Measurements from ENCODE around the gene ZMIZ1.

ZMIZ1 gene

DNA sequence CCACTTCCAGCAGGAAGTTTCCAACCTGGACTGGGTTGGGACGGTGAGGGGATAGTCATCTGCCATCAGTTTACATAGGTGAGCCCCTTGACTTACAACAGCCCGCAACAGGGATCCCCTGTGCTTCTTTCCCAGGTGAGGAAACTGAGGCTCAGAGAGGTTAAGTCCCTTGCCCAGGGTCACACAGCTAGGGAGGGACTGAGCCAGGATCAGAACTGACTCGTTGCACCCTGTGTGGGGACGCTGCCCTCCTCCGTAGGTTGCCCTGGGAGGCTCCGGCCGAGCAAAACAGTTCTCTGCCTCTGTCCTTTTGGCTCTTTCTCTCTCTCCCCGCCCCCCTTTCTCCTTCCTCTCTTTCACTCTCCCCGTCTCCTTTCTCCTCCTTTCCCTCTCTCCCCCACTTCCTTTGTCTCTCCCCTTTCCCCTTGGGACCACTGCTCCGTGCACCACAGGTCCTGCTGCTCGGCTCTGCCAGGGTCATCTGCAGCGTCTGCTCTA lies 161.1 kb downstream of the ZMIZ1 start:
- no peak for DNase-seq
- peaks cover 25% of the 10 kb centered on the region for H3K4me1 ChIP-seq

DNA sequence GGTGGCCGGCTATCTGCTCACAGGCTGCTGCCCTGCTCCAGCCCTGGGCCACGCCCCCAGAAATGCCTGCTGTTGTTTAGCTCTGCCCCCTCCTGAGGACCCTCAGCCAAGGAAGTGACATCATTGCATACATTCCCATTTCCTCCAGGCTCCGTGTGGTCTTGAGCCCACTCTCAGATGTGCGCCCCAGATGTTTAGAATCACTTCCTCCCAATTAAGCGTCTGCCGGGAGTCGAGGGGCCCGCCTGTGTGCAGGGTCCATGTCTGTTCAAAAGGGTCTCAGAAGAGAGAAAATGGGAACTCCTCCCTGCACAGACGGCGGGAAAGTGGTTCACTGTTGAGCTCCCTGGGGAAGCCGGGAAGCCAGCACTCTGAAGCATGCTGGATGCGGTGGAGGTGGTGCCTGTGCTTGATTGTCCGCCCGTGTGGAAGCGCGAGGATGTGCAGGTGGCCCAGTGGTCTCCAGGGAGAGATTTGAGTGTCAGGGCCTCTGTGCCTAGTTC lies 161.6 kb downstream of the ZMIZ1 start:
- peaks cover 24% of the 10 kb centered on the region for H3K4me1 ChIP-seq
- peaks cover 3% of the 10 kb centered on the region for H3K36me3 ChIP-seq
- H3K4me3 ChIP-seq (ENCODE audit: low read depth, low read length), result peak overlapping the region; percentile 40
- no peaks in the 10 kb centered on the region for H3K27me3 ChIP-seq
- TF ChIP-seq, protein P1, sequence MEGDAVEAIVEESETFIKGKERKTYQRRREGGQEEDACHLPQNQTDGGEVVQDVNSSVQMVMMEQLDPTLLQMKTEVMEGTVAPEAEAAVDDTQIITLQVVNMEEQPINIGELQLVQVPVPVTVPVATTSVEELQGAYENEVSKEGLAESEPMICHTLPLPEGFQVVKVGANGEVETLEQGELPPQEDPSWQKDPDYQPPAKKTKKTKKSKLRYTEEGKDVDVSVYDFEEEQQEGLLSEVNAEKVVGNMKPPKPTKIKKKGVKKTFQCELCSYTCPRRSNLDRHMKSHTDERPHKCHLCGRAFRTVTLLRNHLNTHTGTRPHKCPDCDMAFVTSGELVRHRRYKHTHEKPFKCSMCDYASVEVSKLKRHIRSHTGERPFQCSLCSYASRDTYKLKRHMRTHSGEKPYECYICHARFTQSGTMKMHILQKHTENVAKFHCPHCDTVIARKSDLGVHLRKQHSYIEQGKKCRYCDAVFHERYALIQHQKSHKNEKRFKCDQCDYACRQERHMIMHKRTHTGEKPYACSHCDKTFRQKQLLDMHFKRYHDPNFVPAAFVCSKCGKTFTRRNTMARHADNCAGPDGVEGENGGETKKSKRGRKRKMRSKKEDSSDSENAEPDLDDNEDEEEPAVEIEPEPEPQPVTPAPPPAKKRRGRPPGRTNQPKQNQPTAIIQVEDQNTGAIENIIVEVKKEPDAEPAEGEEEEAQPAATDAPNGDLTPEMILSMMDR (IDR thresholded peaks at IDR 0.05; ENCODE audit: low read depth, low read length), result no peak
- peak; percentile 91 for DNase-seq
- no peaks in the 10 kb centered on the region for H3K9me3 ChIP-seq

More for the DNA sequence above, 161.1 kb downstream of the ZMIZ1 start:
- no peaks in the 10 kb centered on the region for H3K27me3 ChIP-seq
- TF ChIP-seq, protein P1 (IDR thresholded peaks at IDR 0.05; ENCODE audit: low read depth, low read length), result no peak
- no peaks in the 10 kb centered on the region for H3K9me3 ChIP-seq
- H3K4me3 ChIP-seq (ENCODE audit: low read depth, low read length), result peak overlapping the region; percentile 40
- peaks cover 3% of the 10 kb centered on the region for H3K36me3 ChIP-seq

DNA sequence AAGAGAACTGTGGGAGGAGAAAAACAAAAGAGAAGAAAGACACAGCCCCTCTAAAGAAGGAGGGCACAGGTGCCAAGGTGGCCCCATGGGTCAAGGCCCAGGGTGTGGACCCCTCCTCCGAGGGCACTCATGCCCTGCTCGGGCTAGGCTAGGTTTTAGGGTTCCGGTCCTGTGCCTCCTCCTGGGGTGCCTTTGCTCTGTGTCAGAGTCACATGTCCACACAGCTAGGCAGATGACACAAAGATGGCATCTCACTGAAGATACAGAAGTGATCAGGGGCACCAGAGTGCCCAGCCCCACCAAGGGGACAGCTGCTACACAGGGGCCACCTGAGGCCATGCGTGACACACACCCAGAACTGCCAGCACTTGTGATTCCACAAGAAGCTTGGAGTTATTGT lies 162.1 kb downstream of the ZMIZ1 start:
- Histone ChIP-seq H3K36me3 (peaks cover 3% of the 10 kb centered on the region), H3K4me1 (peaks cover 24% of the 10 kb centered on the region), H3K27me3 (no peaks in the 10 kb centered on the region), H3K9me3 (no peaks in the 10 kb centered on the region), H3K4me3 (ENCODE audit: low read depth, low read length) (no peak overlapping the region)
- no peak for DNase-seq
- TF ChIP-seq, protein P1 (IDR thresholded peaks at IDR 0.05; ENCODE audit: low read depth, low read length), result no peak

DNA sequence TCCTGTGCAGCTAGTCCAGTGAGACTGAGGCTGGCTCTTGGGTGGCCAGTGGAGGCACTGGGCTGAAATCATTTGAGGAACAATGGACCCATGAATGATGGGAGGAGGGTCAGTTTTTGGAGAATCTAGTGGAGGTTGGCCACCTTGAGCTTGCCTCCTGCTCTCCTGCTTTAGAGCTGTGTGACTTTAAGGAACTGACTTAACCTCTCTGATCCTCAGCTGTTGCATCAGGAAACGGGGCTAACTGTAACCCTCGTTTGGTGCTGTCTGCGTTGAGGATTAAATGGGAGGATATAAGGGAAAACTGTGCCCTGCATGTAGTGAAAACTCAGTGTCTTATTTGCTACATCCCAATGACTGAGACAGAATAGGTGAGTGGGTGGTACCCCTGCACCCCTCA lies 163.1 kb downstream of the ZMIZ1 start:
- no peak for DNase-seq
- H3K36me3 ChIP-seq, result peaks cover 5% of the 10 kb centered on the region
- H3K4me1 ChIP-seq, result peaks cover 24% of the 10 kb centered on the region
- H3K27me3 ChIP-seq, result no peaks in the 10 kb centered on the region
- TF ChIP-seq, protein P1 (IDR thresholded peaks at IDR 0.05; ENCODE audit: low read depth, low read length), result no peak
- H3K4me3 ChIP-seq (ENCODE audit: low read depth, low read length), result no peak overlapping the region
- no peaks in the 10 kb centered on the region for H3K9me3 ChIP-seq

DNA sequence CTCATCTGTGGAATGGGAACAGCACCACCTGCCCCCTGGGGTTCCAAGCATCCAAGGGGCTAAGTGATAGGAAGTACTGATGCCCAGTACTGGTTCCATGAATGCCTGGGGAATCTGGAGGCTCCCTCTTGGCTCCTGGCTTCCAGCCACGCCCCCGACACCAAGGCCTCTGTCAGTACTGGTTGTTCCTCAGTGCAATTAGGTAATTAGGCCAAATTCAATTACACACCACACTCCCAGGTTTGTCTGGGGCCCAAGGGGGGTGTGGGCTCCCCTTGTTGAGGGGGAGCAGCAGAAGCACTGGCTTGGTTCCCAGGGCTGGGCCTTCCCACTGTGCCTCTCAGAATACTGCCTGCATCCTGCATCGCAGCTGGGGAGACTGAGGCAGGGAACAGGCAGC lies 164.1 kb downstream of the ZMIZ1 start:
- no peak for DNase-seq
- Histone ChIP-seq H3K36me3 (peaks cover 7% of the 10 kb centered on the region), H3K4me1 (peaks cover 29% of the 10 kb centered on the region), H3K9me3 (no peaks in the 10 kb centered on the region), H3K27me3 (no peaks in the 10 kb centered on the region), H3K4me3 (ENCODE audit: low read depth, low read length) (no peak overlapping the region)
- TF ChIP-seq, protein P1 (IDR thresholded peaks at IDR 0.05; ENCODE audit: low read depth, low read length), result no peak

DNA sequence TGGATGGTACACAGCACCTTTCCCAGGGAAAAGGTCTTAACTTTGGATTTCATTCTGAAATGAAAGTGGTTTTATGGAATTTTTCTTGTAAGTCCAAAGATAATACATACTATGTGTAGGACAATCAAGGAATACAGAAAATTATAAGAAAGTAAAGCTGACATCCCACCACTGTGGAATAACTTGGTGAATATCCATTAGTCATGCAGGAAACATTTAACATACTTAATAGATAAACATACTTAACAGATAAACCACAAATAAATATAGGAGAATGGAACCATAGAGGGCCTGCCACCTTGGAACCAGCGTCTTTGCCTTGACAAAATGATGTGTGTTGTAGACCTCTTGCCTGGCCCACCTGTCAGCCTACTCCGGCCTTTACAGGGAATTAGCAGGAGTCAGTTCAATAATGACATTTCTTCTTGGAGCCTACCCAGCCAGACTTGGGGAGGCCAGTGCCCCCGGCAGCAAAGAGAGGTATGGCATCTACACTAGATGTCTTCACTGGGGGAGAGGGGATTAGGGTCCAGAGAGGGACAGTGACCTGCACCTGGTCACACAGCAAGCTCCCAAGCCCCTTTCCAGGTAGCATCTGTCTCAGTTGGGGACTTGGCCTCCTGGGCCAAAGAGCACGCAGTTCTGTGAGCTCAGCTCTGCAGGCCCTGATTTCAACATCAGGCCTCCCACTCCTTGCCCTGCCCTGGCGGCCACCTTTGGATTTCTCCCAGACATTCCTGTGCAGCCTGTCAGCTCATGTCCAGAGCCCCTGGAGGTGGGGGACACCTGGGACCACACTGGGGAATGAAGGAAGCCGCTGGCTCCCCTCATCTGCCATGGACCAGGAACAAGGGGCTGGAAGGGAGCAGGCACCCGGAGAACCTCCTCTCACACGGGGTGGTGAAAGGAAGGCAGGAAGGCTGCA lies 165.9 kb downstream of the ZMIZ1 start:
- peaks cover 7% of the 10 kb centered on the region for H3K36me3 ChIP-seq
- no peak overlapping the region for H3K4me3 ChIP-seq (ENCODE audit: low read depth, low read length)
- no peak for DNase-seq
- no peaks in the 10 kb centered on the region for H3K27me3 ChIP-seq
- no peaks in the 10 kb centered on the region for H3K9me3 ChIP-seq
- TF ChIP-seq, protein P1 (IDR thresholded peaks at IDR 0.05; ENCODE audit: low read depth, low read length), result no peak
- H3K4me1 ChIP-seq, result peaks cover 30% of the 10 kb centered on the region
